Stomach (tissue), 4 donors: ENCODE results near the gene ANO5.

ENCODE experiments used
- CTCF ChIP-seq, 7 experiments: fragments of 450-650 bp in 4 of 7; fragments of 200-600 bp in 3 of 7; sonication (generic) in 3 of 7; IDR thresholded peaks; one replicate each; pipeline ENCODE4 v1.5.1; 2016 to 2019; ENCODE audit warnings: antibody characterized with exemption in 7 of 7, control low read depth in 2 of 7, mild to moderate bottlenecking in 1 of 7
- EP300 ChIP-seq: sonication (generic); formaldehyde crosslinking; IDR thresholded peaks from one replicate; pipeline ENCODE4 v1.6.1; 2017; ENCODE audit warnings: antibody characterized with exemption
- POLR2AphosphoS5 ChIP-seq, 3 donors: sonication (generic); formaldehyde crosslinking; IDR thresholded peaks; one replicate each; pipeline ENCODE4 v1.6.1; 2016; ENCODE audit warnings: antibody characterized with exemption in 3 of 3

- TF ChIP-seq CTCF (IDR thresholded peaks at IDR 0.05) (no peak), EP300 (no peak), POLR2AphosphoS5 (IDR thresholded peaks at IDR 0.05) (peak in 2 of 3 donors; percentile 6 to 48)
Measured at GRCh38 chr11:22192642-22193347, at the start of gene ANO5.
